ENCODE results near the gene SLC22A6. TPM values are rescaled to one million over a fixed set of nuclear protein-coding genes. Genes with fewer than 3 reads are reported as not detected.

Gene SLC22A6
- total RNA-seq, 3 donors from 2014 or later (not counting 1 experiment from before 2014, with no cell fraction given) = not detected

GRCh38 chr11:63019506-63019905, 34.7 kb upstream of the SLC22A6 start:
- H3K4me1 Mint-ChIP-seq = peaks cover 7% of the 10 kb centered on the region in 2 donors
- H3K27me3 Mint-ChIP-seq (ENCODE audit: low read depth in 2 of 2) = peaks cover 20 to 34% of the 10 kb centered on the region in 2 donors
- intact Hi-C loops (cut with micrococcal nuclease) = no loop called here
- TF ChIP-seq, protein P1, sequence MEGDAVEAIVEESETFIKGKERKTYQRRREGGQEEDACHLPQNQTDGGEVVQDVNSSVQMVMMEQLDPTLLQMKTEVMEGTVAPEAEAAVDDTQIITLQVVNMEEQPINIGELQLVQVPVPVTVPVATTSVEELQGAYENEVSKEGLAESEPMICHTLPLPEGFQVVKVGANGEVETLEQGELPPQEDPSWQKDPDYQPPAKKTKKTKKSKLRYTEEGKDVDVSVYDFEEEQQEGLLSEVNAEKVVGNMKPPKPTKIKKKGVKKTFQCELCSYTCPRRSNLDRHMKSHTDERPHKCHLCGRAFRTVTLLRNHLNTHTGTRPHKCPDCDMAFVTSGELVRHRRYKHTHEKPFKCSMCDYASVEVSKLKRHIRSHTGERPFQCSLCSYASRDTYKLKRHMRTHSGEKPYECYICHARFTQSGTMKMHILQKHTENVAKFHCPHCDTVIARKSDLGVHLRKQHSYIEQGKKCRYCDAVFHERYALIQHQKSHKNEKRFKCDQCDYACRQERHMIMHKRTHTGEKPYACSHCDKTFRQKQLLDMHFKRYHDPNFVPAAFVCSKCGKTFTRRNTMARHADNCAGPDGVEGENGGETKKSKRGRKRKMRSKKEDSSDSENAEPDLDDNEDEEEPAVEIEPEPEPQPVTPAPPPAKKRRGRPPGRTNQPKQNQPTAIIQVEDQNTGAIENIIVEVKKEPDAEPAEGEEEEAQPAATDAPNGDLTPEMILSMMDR (IDR thresholded peaks at IDR 0.05) = no peak
- no peaks in the 10 kb centered on the region for H3K36me3 Mint-ChIP-seq
- H3K36me3 ChIP-seq (ENCODE audit: control insufficient read depth, insufficient read depth, low read length) = no peaks in the 10 kb centered on the region
- H3K4me1 ChIP-seq (ENCODE audit: control insufficient read depth, insufficient read depth, low read length) = peaks cover 3% of the 10 kb centered on the region
- H3K9me3 ChIP-seq (ENCODE audit: control insufficient read depth, insufficient read depth, low read length) = no peaks in the 10 kb centered on the region
- 74% methylated on average over 5 of the region's 5 CpGs for WGBS (ENCODE audit: insufficient coverage)
- ATAC-seq (no peak), DNase-seq (no peak)
- H3K27me3 ChIP-seq (ENCODE audit: control insufficient read depth, insufficient read depth, low read length) = peaks cover 2% of the 10 kb centered on the region
- H3K9me3 Mint-ChIP-seq = no peaks in the 10 kb centered on the region
- H3K4me3 Mint-ChIP-seq = no peak overlapping the region
- H3K4me3 ChIP-seq (ENCODE audit: low read length) = no peak overlapping the region
- H3K27ac ChIP-seq (ENCODE audit: low read length) = no peak overlapping the region
- no peak overlapping the region for H3K27ac Mint-ChIP-seq

DNA sequence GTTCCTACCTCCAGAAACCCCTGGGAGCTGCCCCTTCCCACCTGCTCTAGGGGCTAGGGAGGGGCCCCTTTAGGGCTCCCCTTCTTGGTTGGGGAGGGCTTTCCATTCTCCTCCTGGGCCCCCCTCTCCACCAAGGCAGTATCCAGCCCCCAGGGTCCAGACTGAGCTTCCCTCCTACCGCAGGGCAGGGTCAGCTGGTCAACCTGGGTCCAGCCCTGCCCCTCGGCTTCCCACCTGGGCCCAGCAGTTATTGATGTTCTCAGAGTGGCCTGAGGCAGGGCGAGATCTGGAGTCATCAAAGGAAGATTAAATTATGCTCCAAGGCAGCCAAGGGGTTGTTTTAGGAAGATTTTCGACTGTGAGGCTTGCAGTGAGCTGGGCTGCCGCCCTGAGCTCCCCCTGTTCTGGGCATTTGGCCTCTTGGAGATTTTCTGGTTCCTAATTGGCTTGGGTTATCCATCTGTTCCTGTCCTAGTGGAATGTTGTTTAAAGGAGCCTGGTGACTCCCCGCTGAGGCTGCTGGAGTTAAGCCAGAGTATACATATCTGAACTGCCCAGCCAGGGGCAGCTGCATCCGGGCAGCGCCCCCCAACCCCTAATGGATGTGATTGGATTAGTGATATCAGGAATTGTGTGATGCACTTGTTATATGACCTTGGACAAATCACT, 32.7 kb upstream of the SLC22A6 start:
- Histone ChIP-seq H3K4me3 (ENCODE audit: low read length) (no peak overlapping the region), H3K4me1 (ENCODE audit: control insufficient read depth, insufficient read depth, low read length) (no peaks in the 10 kb centered on the region), H3K27me3 (ENCODE audit: control insufficient read depth, insufficient read depth, low read length) (no peaks in the 10 kb centered on the region), H3K9me3 (ENCODE audit: control insufficient read depth, insufficient read depth, low read length) (no peaks in the 10 kb centered on the region), H3K27ac (ENCODE audit: low read length) (no peak overlapping the region), H3K36me3 (ENCODE audit: control insufficient read depth, insufficient read depth, low read length) (no peaks in the 10 kb centered on the region)
- Mint-ChIP-seq H3K27ac (no peak overlapping the region), H3K4me3 (no peak overlapping the region), H3K4me1 (no peaks in the 10 kb centered on the region), H3K27me3 (ENCODE audit: low read depth in 2 of 2) (peaks cover 23 to 32% of the 10 kb centered on the region in 2 donors), H3K9me3 (no peaks in the 10 kb centered on the region), H3K36me3 (no peaks in the 10 kb centered on the region)
- no peak for ATAC-seq
- DNase-seq = no peak
- 57% methylated on average over 8 of the region's 8 CpGs for WGBS (ENCODE audit: insufficient coverage)
- TF ChIP-seq, protein P1 (IDR thresholded peaks at IDR 0.05) = no peak
- intact Hi-C loops (cut with micrococcal nuclease) = no loop called here

- Histone ChIP-seq H3K4me3 (ENCODE audit: low read length) (no peak within 1 kb of the TSS), H3K9me3 (ENCODE audit: control insufficient read depth, insufficient read depth, low read length) (no peaks in the 10 kb centered on the region), H3K27ac (ENCODE audit: low read length) (no peak within 1 kb of the TSS), H3K36me3 (ENCODE audit: control insufficient read depth, insufficient read depth, low read length) (no peaks in the 10 kb centered on the region), H3K27me3 (ENCODE audit: control insufficient read depth, insufficient read depth, low read length) (no peaks in the 10 kb centered on the region), H3K4me1 (ENCODE audit: control insufficient read depth, insufficient read depth, low read length) (no peaks in the 10 kb centered on the region)
- TF ChIP-seq, protein P1 (IDR thresholded peaks at IDR 0.05) = no peak
- no peak for ATAC-seq
- Mint-ChIP-seq H3K4me1 (no peaks in the 10 kb centered on the region), H3K36me3 (no peaks in the 10 kb centered on the region), H3K27me3 (ENCODE audit: low read depth in 2 of 2) (peaks cover 26 to 32% of the 10 kb centered on the region in 2 donors), H3K4me3 (no peak within 1 kb of the TSS), H3K9me3 (no peaks in the 10 kb centered on the region), H3K27ac (no peak within 1 kb of the TSS)
- DNase-seq = no peak
- intact Hi-C loops (cut with micrococcal nuclease) = no loop called here
- WGBS (ENCODE audit: insufficient coverage) = 75% methylated on average over 18 of the region's 18 CpGs
These were observed 30.9 kb upstream of the SLC22A6 start, which contains the start of gene SLC22A8 for GRCh38 chr11:63015521-63016215. SLC22A8 (minus strand) TSS chr11:63015841; CDS start chr11:63014958, 883 bp downstream.
